ENCODE data around the gene CERS1. TPM values are rescaled to one million over a fixed set of nuclear protein-coding genes. Genes with fewer than 3 reads are reported as not detected.

The CERS1 gene
- total RNA-seq = not detected

- Mint-ChIP-seq H3K4me3 (no peak within 1 kb of the TSS), H3K27me3 (ENCODE audit: low read depth) (peaks cover 29% of the 10 kb centered on the region), H3K27ac (no peak within 1 kb of the TSS), H3K36me3 (ENCODE audit: low read depth) (peaks cover 2% of the 10 kb centered on the region), H3K4me1 (ENCODE audit: low read depth) (peaks cover 12% of the 10 kb centered on the region), H3K9me3 (ENCODE audit: insufficient read depth) (no peaks in the 10 kb centered on the region)
- ATAC-seq = peak; percentile 44
- DNase-seq = no peak
- ChIA-PET CTCF (no interaction called here), POLR2A (no interaction called here)
Observed at GRCh38 chr19:18895824-18896341, at the start of gene CERS1. Gene CERS1 (minus strand): TSS chr19:18896158. CDS start chr19:18896072, 86 bp downstream.

- H3K27ac Mint-ChIP-seq = no peak overlapping the region
- no peak for DNase-seq
- no peaks in the 10 kb centered on the region for H3K36me3 Mint-ChIP-seq (ENCODE audit: low read depth)
- no peaks in the 10 kb centered on the region for H3K9me3 Mint-ChIP-seq (ENCODE audit: insufficient read depth)
- ChIA-PET CTCF (no interaction called here), POLR2A (no interaction called here)
- peaks cover 18% of the 10 kb centered on the region for H3K27me3 Mint-ChIP-seq (ENCODE audit: low read depth)
- ATAC-seq = no peak
- no peak overlapping the region for H3K4me3 Mint-ChIP-seq
- peaks cover 2% of the 10 kb centered on the region for H3K4me1 Mint-ChIP-seq (ENCODE audit: low read depth)
Observed at GRCh38 chr19:18945297-18945696, 49.3 kb upstream of the CERS1 start.

GRCh38 chr19:18943465-18943864 lies 47.5 kb upstream of the CERS1 start:
- no peaks in the 10 kb centered on the region for H3K36me3 Mint-ChIP-seq (ENCODE audit: low read depth)
- no peaks in the 10 kb centered on the region for H3K9me3 Mint-ChIP-seq (ENCODE audit: insufficient read depth)
- no peak overlapping the region for H3K4me3 Mint-ChIP-seq
- H3K27ac Mint-ChIP-seq = no peak overlapping the region
- ATAC-seq = no peak
- ChIA-PET CTCF (no interaction called here), POLR2A (interaction anchor here (1.1 kb wide), 1 partner anchor 24 kb away, joined by 3 read pairs; the partner anchor contains the start of gene DDX49)
- peaks cover 28% of the 10 kb centered on the region for H3K27me3 Mint-ChIP-seq (ENCODE audit: low read depth)
- peaks cover 5% of the 10 kb centered on the region for H3K4me1 Mint-ChIP-seq (ENCODE audit: low read depth)
- DNase-seq = no peak

- no peak for ATAC-seq
- H3K36me3 Mint-ChIP-seq (ENCODE audit: low read depth) = no peaks in the 10 kb centered on the region
- peaks cover 5% of the 10 kb centered on the region for H3K4me1 Mint-ChIP-seq (ENCODE audit: low read depth)
- H3K27me3 Mint-ChIP-seq (ENCODE audit: low read depth) = peaks cover 28% of the 10 kb centered on the region
- H3K4me3 Mint-ChIP-seq = no peak overlapping the region
- no peak for DNase-seq
- no peaks in the 10 kb centered on the region for H3K9me3 Mint-ChIP-seq (ENCODE audit: insufficient read depth)
- CTCF ChIA-PET = no interaction called here
- POLR2A ChIA-PET = no interaction called here
- no peak overlapping the region for H3K27ac Mint-ChIP-seq
Observed at GRCh38 chr19:18942692-18943091, 46.7 kb upstream of the CERS1 start.

GRCh38 chr19:18941628-18942354 lies 45.8 kb upstream of the CERS1 start:
- no peak overlapping the region for H3K4me3 Mint-ChIP-seq
- ChIA-PET CTCF (no interaction called here), POLR2A (no interaction called here)
- DNase-seq (no peak), ATAC-seq (no peak)
- peaks cover 5% of the 10 kb centered on the region for H3K4me1 Mint-ChIP-seq (ENCODE audit: low read depth)
- peaks cover 28% of the 10 kb centered on the region for H3K27me3 Mint-ChIP-seq (ENCODE audit: low read depth)
- H3K9me3 Mint-ChIP-seq (ENCODE audit: insufficient read depth) = no peaks in the 10 kb centered on the region
- H3K36me3 Mint-ChIP-seq (ENCODE audit: low read depth) = no peaks in the 10 kb centered on the region
- no peak overlapping the region for H3K27ac Mint-ChIP-seq

GRCh38 chr19:18940769-18941627 lies 45.0 kb upstream of the CERS1 start, which contains the start of gene HOMER3:
Gene HOMER3 (minus strand): TSS chr19:18941217. CDS start chr19:18938982, 2,235 bp downstream.
- Mint-ChIP-seq H3K9me3 (ENCODE audit: insufficient read depth) (no peaks in the 10 kb centered on the region), H3K27me3 (ENCODE audit: low read depth) (peaks cover 28% of the 10 kb centered on the region), H3K36me3 (ENCODE audit: low read depth) (no peaks in the 10 kb centered on the region), H3K27ac (no peak within 1 kb of the TSS), H3K4me3 (peak within 1 kb of the TSS; percentile 18), H3K4me1 (ENCODE audit: low read depth) (peaks cover 5% of the 10 kb centered on the region)
- POLR2A ChIA-PET = no interaction called here
- DNase-seq = peak; percentile 74
- CTCF ChIA-PET = no interaction called here
- ATAC-seq = peak; percentile 82

GRCh38 chr19:18939922-18940768 lies 44.2 kb upstream of the CERS1 start:
- H3K9me3 Mint-ChIP-seq (ENCODE audit: insufficient read depth) = no peaks in the 10 kb centered on the region
- H3K4me1 Mint-ChIP-seq (ENCODE audit: low read depth) = peaks cover 5% of the 10 kb centered on the region
- ChIA-PET CTCF (no interaction called here), POLR2A (no interaction called here)
- H3K36me3 Mint-ChIP-seq (ENCODE audit: low read depth) = no peaks in the 10 kb centered on the region
- peak overlapping the region; percentile 42 for H3K4me3 Mint-ChIP-seq
- peak overlapping the region; percentile 25 for H3K27ac Mint-ChIP-seq
- DNase-seq (no peak), ATAC-seq (peak; percentile 8)
- peaks cover 28% of the 10 kb centered on the region for H3K27me3 Mint-ChIP-seq (ENCODE audit: low read depth)

- ATAC-seq (no peak), DNase-seq (no peak)
- H3K27me3 Mint-ChIP-seq (ENCODE audit: low read depth) = peaks cover 30% of the 10 kb centered on the region
- H3K27ac Mint-ChIP-seq = no peak overlapping the region
- ChIA-PET POLR2A (no interaction called here), CTCF (no interaction called here)
- H3K9me3 Mint-ChIP-seq (ENCODE audit: insufficient read depth) = no peaks in the 10 kb centered on the region
- H3K36me3 Mint-ChIP-seq (ENCODE audit: low read depth) = no peaks in the 10 kb centered on the region
- no peak overlapping the region for H3K4me3 Mint-ChIP-seq
- H3K4me1 Mint-ChIP-seq (ENCODE audit: low read depth) = peaks cover 5% of the 10 kb centered on the region
Observed at GRCh38 chr19:18939163-18939562, 43.2 kb upstream of the CERS1 start.

GRCh38 chr19:18933297-18933696 lies 37.3 kb upstream of the CERS1 start:
- Mint-ChIP-seq H3K36me3 (ENCODE audit: low read depth) (no peaks in the 10 kb centered on the region), H3K9me3 (ENCODE audit: insufficient read depth) (no peaks in the 10 kb centered on the region), H3K4me3 (no peak overlapping the region), H3K27ac (no peak overlapping the region), H3K27me3 (ENCODE audit: low read depth) (peaks cover 9% of the 10 kb centered on the region), H3K4me1 (ENCODE audit: low read depth) (peaks cover 3% of the 10 kb centered on the region)
- no peak for ATAC-seq
- ChIA-PET POLR2A (no interaction called here), CTCF (no interaction called here)
- no peak for DNase-seq

- peaks cover 3% of the 10 kb centered on the region for H3K4me1 Mint-ChIP-seq (ENCODE audit: low read depth)
- ATAC-seq = peak; percentile 93
- H3K27me3 Mint-ChIP-seq (ENCODE audit: low read depth) = peaks cover 9% of the 10 kb centered on the region
- H3K36me3 Mint-ChIP-seq (ENCODE audit: low read depth) = peaks cover 3% of the 10 kb centered on the region
- peak overlapping the region; percentile 62 for H3K4me3 Mint-ChIP-seq
- no peaks in the 10 kb centered on the region for H3K9me3 Mint-ChIP-seq (ENCODE audit: insufficient read depth)
- H3K27ac Mint-ChIP-seq = no peak overlapping the region
- ChIA-PET CTCF (interaction anchor here (1.5 kb wide), 1 partner anchor 13 kb away, joined by 5 read pairs; the partner anchor contains the start of genes COPE and DDX49), POLR2A (interaction anchor here (0.9 to 2.3 kb wide), 2 partner anchors 10 to 13 kb away, joined by 3 to 9 read pairs; partner anchors contain the start of genes COPE and DDX49)
- DNase-seq = peak; percentile 84
Observed at GRCh38 chr19:18932216-18932841, 36.4 kb upstream of the CERS1 start.
